Activated CD8-positive, alpha-beta memory T cell treated with anti-CD3 and anti-CD28 coated beads, Interleukin-2, amount 50 U/mL, for 4 hours (primary cell): Measurements from ENCODE around the gene DOP1A.

ENCODE experiments used
- DNase-seq: peaks from one replicate; pipeline ENCODE4 v3.0.0-alpha.2; 2020

Gene DOP1A

DNA sequence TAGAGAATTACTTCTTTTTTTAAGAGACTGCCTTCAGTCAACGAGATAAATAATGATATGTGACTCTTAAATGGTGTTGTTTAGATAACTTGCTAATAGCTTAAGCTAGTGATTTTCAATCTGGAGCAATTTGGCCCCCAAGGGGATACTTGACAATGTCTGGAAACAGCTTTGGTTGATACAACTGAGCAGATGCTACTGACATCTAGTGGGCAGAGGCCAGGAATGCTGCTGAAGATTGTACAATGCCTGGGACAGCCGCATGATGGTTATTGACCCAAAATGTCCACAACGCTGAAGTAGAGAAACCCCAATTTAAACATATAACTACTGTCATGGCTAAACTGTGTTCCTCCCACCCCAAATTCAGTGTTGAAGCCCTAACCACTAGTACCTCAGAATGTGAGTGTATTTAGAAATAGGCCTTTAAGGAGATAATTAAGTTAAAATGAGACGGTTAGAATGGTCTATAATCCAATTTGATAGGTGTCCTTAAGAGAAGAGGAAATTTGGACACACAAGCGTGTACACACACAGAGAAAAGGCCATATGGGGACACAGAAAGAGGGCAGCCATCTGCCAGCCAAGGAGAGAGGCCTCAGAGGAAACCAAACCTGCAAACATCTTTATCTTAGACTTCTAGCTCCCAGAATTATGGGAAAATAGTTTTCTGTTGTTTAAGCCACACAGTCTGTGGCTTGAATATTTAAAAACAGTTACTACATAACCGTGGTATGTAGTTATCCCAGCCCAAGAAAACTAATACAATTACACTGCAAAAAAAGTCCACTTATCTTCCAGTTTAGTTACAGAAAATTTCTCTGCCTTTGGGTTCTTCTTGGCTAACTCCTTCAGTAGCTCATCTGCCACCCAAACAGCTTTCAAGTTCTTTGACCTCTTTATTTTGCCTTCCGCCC lies 147.9 kb downstream of the DOP1A start:
- peak; percentile 44 for DNase-seq

DNA sequence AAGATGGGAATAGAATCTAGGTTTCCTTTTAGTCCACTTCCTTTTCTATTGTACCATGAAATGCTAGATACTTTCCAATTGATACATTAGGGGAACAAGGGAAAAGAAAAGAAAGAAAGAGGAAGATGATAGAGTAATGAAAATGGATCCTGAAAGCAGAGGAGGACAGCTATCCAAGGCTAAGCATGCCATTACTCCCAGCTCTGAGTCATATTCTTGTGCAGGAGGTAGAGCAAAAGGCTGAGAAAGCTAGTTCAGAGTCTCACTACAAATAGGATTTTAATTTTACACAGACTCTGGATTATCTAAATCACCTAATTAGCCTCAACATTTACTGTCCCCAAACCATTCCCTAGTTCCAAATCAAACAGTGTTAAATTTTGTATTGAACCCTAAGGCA lies 149.3 kb downstream of the DOP1A start:
- no peak for DNase-seq
